ENCODE measurements around the gene STIM1. TPM values are rescaled to one million over a fixed set of nuclear protein-coding genes. Genes with fewer than 3 reads are reported as not detected.

The STIM1 gene
- total and polyA plus RNA-seq, 4 donors: 32.1 to 51.5 (median 41.6) TPM

- Histone ChIP-seq H3K36me3 (ENCODE audit: control insufficient read depth, insufficient read depth, low read length) (no peaks in the 10 kb centered on the region), H3K27ac (ENCODE audit: low read depth, low read length) (no peak overlapping the region), H3K27me3 (ENCODE audit: control insufficient read depth, insufficient read depth, low read length) (no peaks in the 10 kb centered on the region), H3K4me1 (ENCODE audit: control insufficient read depth, insufficient read depth, low read length) (peaks cover 3% of the 10 kb centered on the region), H3K4me3 (ENCODE audit: low read depth, low read length) (no peak overlapping the region), H3K9me3 (ENCODE audit: control insufficient read depth, insufficient read depth, low read length) (no peaks in the 10 kb centered on the region)
- no peak for DNase-seq (ENCODE audit: low read depth in 4 of 6, low spot score in 6 of 6)
These were observed 22.8 kb downstream of the STIM1 start for GRCh38 chr11:3878258-3878584.

- H3K9me3 ChIP-seq (ENCODE audit: control insufficient read depth, insufficient read depth, low read length): no peaks in the 10 kb centered on the region
- no peak overlapping the region for H3K4me3 ChIP-seq (ENCODE audit: low read depth, low read length)
- H3K27ac ChIP-seq (ENCODE audit: low read depth, low read length): no peak overlapping the region
- WGBS (ENCODE audit: insufficient coverage): 63% methylated on average over 2 of the region's 4 CpGs
- no peaks in the 10 kb centered on the region for H3K27me3 ChIP-seq (ENCODE audit: control insufficient read depth, insufficient read depth, low read length)
- no peaks in the 10 kb centered on the region for H3K36me3 ChIP-seq (ENCODE audit: control insufficient read depth, insufficient read depth, low read length)
- no peak for DNase-seq (ENCODE audit: low read depth in 4 of 6, low spot score in 6 of 6)
- peaks cover 3% of the 10 kb centered on the region for H3K4me1 ChIP-seq (ENCODE audit: control insufficient read depth, insufficient read depth, low read length)
These were observed 23.9 kb downstream of the STIM1 start for GRCh38 chr11:3879216-3879966.

- WGBS (ENCODE audit: insufficient coverage): 80% methylated on average over 1 of the region's 2 CpGs
- H3K27ac ChIP-seq (ENCODE audit: low read depth, low read length): no peak overlapping the region
These were observed 24.6 kb downstream of the STIM1 start for GRCh38 chr11:3879967-3880542.

GRCh38 chr11:3880724-3881123 is 25.3 kb downstream of the STIM1 start:
- 33% methylated on average over 1 of the region's 3 CpGs for WGBS (ENCODE audit: insufficient coverage)
- Histone ChIP-seq H3K9me3 (ENCODE audit: control insufficient read depth, insufficient read depth, low read length) (no peaks in the 10 kb centered on the region), H3K4me3 (ENCODE audit: low read depth, low read length) (no peak overlapping the region), H3K36me3 (ENCODE audit: control insufficient read depth, insufficient read depth, low read length) (no peaks in the 10 kb centered on the region), H3K27me3 (ENCODE audit: control insufficient read depth, insufficient read depth, low read length) (no peaks in the 10 kb centered on the region), H3K4me1 (ENCODE audit: control insufficient read depth, insufficient read depth, low read length) (peaks cover 3% of the 10 kb centered on the region), H3K27ac (ENCODE audit: low read depth, low read length) (no peak overlapping the region)
- no peak for DNase-seq (ENCODE audit: low read depth in 4 of 6, low spot score in 6 of 6)

More at GRCh38 chr11:3879967-3880542, 24.6 kb downstream of the STIM1 start:
- H3K4me3 ChIP-seq (ENCODE audit: low read depth, low read length): no peak overlapping the region
- no peak for DNase-seq (ENCODE audit: low read depth in 4 of 6, low spot score in 6 of 6)
- peaks cover 3% of the 10 kb centered on the region for H3K4me1 ChIP-seq (ENCODE audit: control insufficient read depth, insufficient read depth, low read length)
- no peaks in the 10 kb centered on the region for H3K27me3 ChIP-seq (ENCODE audit: control insufficient read depth, insufficient read depth, low read length)
- H3K9me3 ChIP-seq (ENCODE audit: control insufficient read depth, insufficient read depth, low read length): no peaks in the 10 kb centered on the region
- no peaks in the 10 kb centered on the region for H3K36me3 ChIP-seq (ENCODE audit: control insufficient read depth, insufficient read depth, low read length)

GRCh38 chr11:3882655-3883054 is 27.2 kb downstream of the STIM1 start:
- Histone ChIP-seq H3K27ac (ENCODE audit: low read depth, low read length) (no peak overlapping the region), H3K27me3 (ENCODE audit: control insufficient read depth, insufficient read depth, low read length) (no peaks in the 10 kb centered on the region), H3K4me3 (ENCODE audit: low read depth, low read length) (no peak overlapping the region), H3K36me3 (ENCODE audit: control insufficient read depth, insufficient read depth, low read length) (no peaks in the 10 kb centered on the region), H3K4me1 (ENCODE audit: control insufficient read depth, insufficient read depth, low read length) (peaks cover under 1% of the 10 kb centered on the region), H3K9me3 (ENCODE audit: control insufficient read depth, insufficient read depth, low read length) (no peaks in the 10 kb centered on the region)
- DNase-seq (ENCODE audit: low read depth in 4 of 6, low spot score in 6 of 6): no peak

- Histone ChIP-seq H3K4me3 (ENCODE audit: low read depth, low read length) (no peak overlapping the region), H3K36me3 (ENCODE audit: control insufficient read depth, insufficient read depth, low read length) (no peaks in the 10 kb centered on the region), H3K27ac (ENCODE audit: low read depth, low read length) (no peak overlapping the region), H3K4me1 (ENCODE audit: control insufficient read depth, insufficient read depth, low read length) (no peaks in the 10 kb centered on the region), H3K9me3 (ENCODE audit: control insufficient read depth, insufficient read depth, low read length) (no peaks in the 10 kb centered on the region), H3K27me3 (ENCODE audit: control insufficient read depth, insufficient read depth, low read length) (no peaks in the 10 kb centered on the region)
- WGBS (ENCODE audit: insufficient coverage): 95% methylated on average over 3 of the region's 7 CpGs
- no peak for DNase-seq (ENCODE audit: low read depth in 4 of 6, low spot score in 6 of 6)
These were observed 30.4 kb downstream of the STIM1 start for GRCh38 chr11:3885855-3886254.

- no peak overlapping the region for H3K27ac ChIP-seq (ENCODE audit: low read depth, low read length)
- DNase-seq (ENCODE audit: low read depth in 4 of 6, low spot score in 6 of 6): no peak
These were observed 31.5 kb downstream of the STIM1 start for GRCh38 chr11:3886985-3887384.

GRCh38 chr11:3888876-3889275 is 33.4 kb downstream of the STIM1 start:
- Histone ChIP-seq H3K27ac (ENCODE audit: low read depth, low read length) (no peak overlapping the region), H3K4me3 (ENCODE audit: low read depth, low read length) (no peak overlapping the region), H3K4me1 (ENCODE audit: control insufficient read depth, insufficient read depth, low read length) (no peaks in the 10 kb centered on the region), H3K36me3 (ENCODE audit: control insufficient read depth, insufficient read depth, low read length) (no peaks in the 10 kb centered on the region), H3K9me3 (ENCODE audit: control insufficient read depth, insufficient read depth, low read length) (no peaks in the 10 kb centered on the region), H3K27me3 (ENCODE audit: control insufficient read depth, insufficient read depth, low read length) (no peaks in the 10 kb centered on the region)
- no peak for DNase-seq (ENCODE audit: low read depth in 4 of 6, low spot score in 6 of 6)

More at GRCh38 chr11:3886985-3887384, 31.5 kb downstream of the STIM1 start:
- H3K36me3 ChIP-seq (ENCODE audit: control insufficient read depth, insufficient read depth, low read length): no peaks in the 10 kb centered on the region
- no peaks in the 10 kb centered on the region for H3K4me1 ChIP-seq (ENCODE audit: control insufficient read depth, insufficient read depth, low read length)
- H3K4me3 ChIP-seq (ENCODE audit: low read depth, low read length): no peak overlapping the region
- no peaks in the 10 kb centered on the region for H3K27me3 ChIP-seq (ENCODE audit: control insufficient read depth, insufficient read depth, low read length)
- WGBS (ENCODE audit: insufficient coverage): no CpG with 5 or more reads among the region's 1 CpG
- H3K9me3 ChIP-seq (ENCODE audit: control insufficient read depth, insufficient read depth, low read length): no peaks in the 10 kb centered on the region

GRCh38 chr11:3890014-3890413 is 34.5 kb downstream of the STIM1 start:
- WGBS (ENCODE audit: insufficient coverage): 100% methylated on average over 1 of the region's 2 CpGs
- no peaks in the 10 kb centered on the region for H3K9me3 ChIP-seq (ENCODE audit: control insufficient read depth, insufficient read depth, low read length)
- H3K4me1 ChIP-seq (ENCODE audit: control insufficient read depth, insufficient read depth, low read length): no peaks in the 10 kb centered on the region
- no peak overlapping the region for H3K4me3 ChIP-seq (ENCODE audit: low read depth, low read length)
- H3K27ac ChIP-seq (ENCODE audit: low read depth, low read length): no peak overlapping the region
- H3K27me3 ChIP-seq (ENCODE audit: control insufficient read depth, insufficient read depth, low read length): no peaks in the 10 kb centered on the region
- H3K36me3 ChIP-seq (ENCODE audit: control insufficient read depth, insufficient read depth, low read length): no peaks in the 10 kb centered on the region
- no peak for DNase-seq (ENCODE audit: low read depth in 4 of 6, low spot score in 6 of 6)

GRCh38 chr11:3890806-3891205 is 35.3 kb downstream of the STIM1 start:
- Histone ChIP-seq H3K4me3 (ENCODE audit: low read depth, low read length) (no peak overlapping the region), H3K27ac (ENCODE audit: low read depth, low read length) (no peak overlapping the region), H3K9me3 (ENCODE audit: control insufficient read depth, insufficient read depth, low read length) (no peaks in the 10 kb centered on the region), H3K4me1 (ENCODE audit: control insufficient read depth, insufficient read depth, low read length) (no peaks in the 10 kb centered on the region), H3K36me3 (ENCODE audit: control insufficient read depth, insufficient read depth, low read length) (no peaks in the 10 kb centered on the region), H3K27me3 (ENCODE audit: control insufficient read depth, insufficient read depth, low read length) (no peaks in the 10 kb centered on the region)
- no CpG with 5 or more reads among the region's 1 CpG for WGBS (ENCODE audit: insufficient coverage)
- DNase-seq (ENCODE audit: low read depth in 4 of 6, low spot score in 6 of 6): no peak
